Forelimb muscle (tissue), 1 donor: ENCODE data around the gene CENPP. TPM values are rescaled to one million over a fixed set of nuclear protein-coding genes. Genes with fewer than 3 reads are reported as not detected.
"Not testable (repeated sequence)": the region's sequence is repeated elsewhere in the genome, so short reads cannot be mapped to it uniquely, and the experiment has no call there.

Source experiments
- DNase-seq: peaks from one replicate; pipeline ENCODE4 v3.0.0-alpha.2; 2013; ENCODE audit warnings: low read depth
- polyA plus RNA-seq: library from polyadenylated mRNA; unstranded; fragments of 120-200 nt; gene quantifications from one replicate; pipeline ENCODE4 v1.2.1, GENCODE V29; 2013; ENCODE audit not compliant: insufficient read length

CENPP gene
- polyA plus RNA-seq, 1 donor = 3.9 TPM

GRCh38 chr9:92380603-92381002 is 54.9 kb downstream of the CENPP start:
- no peak for DNase-seq

GRCh38 chr9:92381775-92382174 is 56.0 kb downstream of the CENPP start:
- DNase-seq = no peak

DNA sequence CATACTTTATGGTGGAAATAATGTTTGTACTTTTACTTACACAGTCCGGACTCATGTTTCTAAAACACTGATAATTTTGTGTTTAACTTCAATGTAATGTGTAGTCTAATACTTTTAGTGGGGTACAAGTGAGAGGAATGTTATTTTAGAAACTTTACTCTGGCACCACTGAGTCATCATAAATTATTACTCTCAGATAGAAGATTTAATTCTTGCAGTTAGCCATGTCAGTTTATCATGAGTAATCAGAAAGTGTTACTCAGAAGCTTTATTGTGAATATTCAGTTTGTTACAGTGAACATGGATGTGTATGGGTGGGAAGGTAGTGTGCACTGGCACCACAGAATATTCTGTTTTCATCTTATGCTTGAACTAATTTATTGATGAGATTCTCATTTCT is 58.6 kb downstream of the CENPP start:
- DNase-seq = no peak

- peak; percentile 68 for DNase-seq
Observed at GRCh38 chr9:92385001-92385400, 59.2 kb downstream of the CENPP start.

DNA sequence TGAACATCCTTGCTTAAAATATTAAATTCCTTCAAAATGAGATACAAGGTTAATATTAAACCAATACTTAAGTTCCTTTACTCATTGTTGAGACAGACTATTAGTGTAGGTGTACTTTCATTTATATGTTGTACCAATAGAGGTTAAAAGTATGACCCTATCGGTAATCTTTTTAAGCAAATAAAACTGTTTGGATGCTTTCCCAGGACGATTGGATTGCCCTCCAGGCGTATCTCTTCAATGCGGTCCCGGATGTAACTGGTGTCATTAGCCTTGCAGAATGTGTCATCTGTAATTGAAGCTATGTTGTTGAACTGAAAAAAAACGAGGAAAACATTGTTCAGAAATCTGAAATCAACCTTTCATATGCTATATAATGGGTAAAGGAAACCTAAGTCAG is 59.7 kb downstream of the CENPP start:
- DNase-seq = no peak

DNA sequence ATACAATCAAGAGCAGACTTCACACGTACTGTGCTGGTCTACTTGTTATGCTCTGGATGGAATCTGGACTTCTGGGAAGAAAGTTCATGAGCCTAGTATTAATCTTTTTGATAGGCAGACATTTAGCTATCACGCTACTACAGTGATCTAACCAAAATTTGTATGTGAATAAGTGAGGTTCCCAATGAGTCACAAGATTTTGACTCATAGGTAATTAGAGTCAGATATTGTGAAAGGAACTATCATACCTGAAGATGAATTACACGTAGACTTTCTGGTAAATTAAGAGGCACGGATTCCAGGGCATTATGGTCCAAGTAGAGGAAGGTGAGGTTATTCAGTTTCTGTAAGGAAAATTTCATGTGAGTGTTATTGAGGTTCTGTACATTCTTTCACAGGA is 60.2 kb downstream of the CENPP start:
- DNase-seq = no peak

- DNase-seq = no peak
Observed at GRCh38 chr9:92392690-92393089, 66.9 kb downstream of the CENPP start.

DNA sequence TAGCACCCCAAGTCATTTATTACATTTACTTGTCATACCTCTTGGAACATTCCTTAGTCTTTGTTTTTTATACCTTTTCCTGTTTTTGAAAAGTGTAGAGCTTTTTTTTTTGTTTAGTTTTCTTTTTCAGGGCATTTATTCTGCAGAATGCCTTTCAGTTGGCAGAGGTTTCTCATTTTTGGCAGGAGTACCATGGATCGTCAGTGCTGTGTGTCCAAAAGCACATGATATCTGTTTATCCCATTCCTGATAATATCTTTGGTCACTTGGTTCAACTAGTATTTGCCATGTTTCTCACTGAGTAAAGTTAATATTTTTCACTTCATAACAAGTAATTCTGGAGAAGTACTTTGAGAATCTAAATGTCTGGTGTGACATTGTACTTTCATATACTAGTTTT is 67.9 kb downstream of the CENPP start:
- DNase-seq = no peak

DNA sequence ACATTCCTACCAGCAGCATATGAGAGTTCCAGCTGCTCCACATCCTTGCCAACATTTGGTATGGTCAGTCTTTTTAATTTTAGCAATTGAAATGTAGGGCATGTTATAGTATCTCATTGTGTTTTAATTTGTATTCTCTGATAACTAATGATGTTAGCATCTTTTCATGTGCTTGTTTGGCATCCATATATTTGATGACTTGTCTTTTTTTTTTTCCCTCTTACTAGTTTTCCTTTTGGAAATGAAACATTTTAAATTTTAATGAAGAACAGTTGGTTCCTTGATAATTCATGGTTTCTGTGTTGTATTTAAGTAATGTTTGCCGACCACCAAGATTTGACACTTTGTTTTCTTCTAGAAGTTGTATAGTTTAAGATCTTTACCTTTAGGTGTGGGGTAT is 69.9 kb downstream of the CENPP start:
- DNase-seq = no peak

DNA sequence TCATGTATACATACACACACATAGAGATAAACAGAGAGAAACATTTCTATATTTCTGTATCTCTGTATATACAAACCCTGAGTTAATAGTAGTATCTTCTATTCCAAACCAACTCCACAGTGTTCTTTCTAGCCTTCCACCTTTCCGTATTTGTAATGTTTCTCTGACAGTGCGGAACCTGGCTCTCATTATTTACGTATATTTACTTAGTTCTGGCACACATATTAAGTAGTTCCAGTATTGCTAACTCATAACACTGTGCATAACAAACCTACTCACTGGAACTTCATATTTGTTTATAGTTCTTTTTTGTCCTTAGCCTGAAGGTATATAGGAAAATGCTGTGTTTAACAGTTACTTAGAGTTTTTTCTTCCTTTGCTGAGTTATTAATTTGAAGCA is 72.1 kb downstream of the CENPP start:
- no peak for DNase-seq

DNA sequence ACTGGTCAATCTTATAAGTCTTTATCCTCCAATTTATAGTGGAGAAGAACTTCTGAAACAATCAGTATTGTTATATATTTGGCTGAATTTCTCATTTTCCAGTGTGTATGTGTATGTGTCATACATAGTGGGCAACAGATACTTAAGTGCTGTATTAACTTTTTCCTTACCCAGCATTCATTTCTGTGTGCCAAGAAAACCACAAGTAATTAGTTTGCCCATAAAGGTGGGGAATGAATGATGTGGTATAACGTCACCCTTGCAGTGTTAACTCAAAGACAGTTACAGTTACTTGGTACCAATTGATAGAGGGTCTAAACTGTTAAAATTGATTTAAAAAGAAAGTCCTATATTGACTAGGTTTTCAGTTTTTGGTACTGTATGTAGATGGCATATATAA is 76.6 kb downstream of the CENPP start:
- no peak for DNase-seq

DNA sequence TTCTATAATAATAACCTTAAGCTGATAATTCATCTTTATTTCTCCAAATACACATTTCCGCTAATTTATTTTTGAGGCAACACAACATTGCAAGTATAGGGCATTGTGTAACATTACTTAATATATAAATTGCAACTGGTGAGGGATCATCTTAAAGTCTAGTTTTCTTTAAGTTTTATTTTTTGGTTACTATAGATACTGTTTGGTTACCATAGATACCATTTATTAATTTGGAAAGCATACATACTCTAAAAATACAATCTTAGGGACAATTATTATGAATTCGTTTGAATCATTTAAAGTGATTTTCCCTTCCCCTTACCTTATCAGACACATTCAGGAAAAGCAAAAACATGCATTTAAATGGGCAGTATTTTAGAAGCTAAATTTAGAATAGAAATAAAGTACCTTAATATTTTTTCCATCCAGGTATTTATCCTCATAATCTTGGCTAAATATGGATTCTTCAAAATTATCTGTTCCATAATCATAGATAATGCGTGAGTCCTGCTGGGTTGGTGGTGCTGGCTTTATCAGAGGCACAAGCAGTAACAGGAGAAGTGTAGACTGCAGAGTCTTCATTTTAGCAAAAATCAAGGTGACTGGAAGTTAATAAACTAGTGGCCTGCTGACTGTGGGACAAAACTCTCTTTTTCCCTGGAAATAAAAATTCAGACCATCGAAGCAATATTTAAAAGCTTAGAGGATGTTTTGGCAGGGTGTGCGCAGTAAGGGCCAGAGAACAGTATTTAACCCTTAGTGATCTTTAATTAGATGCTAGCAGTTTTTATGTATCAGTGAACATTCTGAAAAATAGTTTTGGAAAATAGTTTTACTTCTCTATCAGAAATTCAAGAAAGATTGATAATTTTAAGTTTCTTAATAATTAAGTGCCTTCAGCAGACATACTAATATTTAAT is 77.3 kb downstream of the CENPP start:
- DNase-seq = no peak

DNA sequence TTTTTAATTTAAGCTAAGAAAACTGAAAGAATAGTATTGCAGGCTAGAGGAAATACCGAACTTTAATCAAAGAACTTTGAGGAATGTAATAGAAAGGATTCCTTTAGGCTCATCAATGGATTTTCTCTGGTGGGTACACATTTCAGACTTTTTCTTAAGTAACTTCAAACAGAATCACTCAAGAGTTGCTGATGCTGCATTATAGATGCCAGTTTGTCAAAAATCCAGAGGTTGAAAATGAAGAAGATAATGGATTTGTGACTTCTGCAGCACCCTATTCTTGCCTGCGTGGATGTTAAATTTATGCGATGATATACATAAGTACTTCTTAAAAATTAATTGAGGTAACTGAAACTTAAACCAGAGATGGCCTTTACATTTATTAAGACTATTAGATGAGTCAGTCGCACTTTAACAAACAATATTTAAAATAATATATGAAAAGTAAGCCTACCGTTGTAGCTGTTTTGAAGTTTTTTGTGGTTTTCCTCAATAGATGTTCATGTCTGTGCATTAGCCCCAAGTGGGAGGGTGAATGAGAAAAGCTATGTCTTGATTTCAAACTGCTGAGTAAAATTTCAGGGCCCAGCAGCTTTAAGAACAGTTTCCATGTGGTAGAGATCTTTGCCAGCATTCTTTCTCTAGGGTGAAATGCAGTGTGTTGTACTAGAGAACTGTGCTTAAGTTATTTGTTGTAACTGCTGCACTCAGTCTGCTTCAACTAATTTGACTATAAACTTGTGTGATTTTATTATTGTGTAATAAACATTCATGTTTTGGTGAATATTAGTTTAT is 78.5 kb downstream of the CENPP start, which contains the start of gene OGN:
Gene OGN, minus strand, starts transcription at position 537 of the 795 bp plus-strand sequence. CDS start 1,171 bp downstream, outside the sequence.
- DNase-seq = peak; percentile 91

DNA sequence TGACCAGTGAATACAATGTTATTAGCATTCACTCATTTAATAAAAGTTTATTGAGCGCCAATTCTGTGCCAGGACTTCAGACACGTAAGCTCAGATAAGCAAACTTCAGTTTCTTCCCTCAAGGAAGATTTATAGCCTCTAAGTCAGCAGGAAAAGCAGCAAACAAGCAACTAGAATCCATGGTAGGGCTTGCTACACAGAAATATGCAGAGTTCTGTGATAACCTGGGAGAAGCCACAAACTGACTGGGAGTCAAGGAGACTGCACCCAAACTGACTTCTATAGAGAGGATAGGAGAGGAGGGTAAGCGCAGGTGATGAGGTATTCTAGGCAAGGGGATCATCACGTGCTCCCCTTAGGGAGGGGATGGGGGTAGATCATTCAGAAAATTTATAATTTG is 80.1 kb downstream of the CENPP start:
- no peak for DNase-seq

DNA sequence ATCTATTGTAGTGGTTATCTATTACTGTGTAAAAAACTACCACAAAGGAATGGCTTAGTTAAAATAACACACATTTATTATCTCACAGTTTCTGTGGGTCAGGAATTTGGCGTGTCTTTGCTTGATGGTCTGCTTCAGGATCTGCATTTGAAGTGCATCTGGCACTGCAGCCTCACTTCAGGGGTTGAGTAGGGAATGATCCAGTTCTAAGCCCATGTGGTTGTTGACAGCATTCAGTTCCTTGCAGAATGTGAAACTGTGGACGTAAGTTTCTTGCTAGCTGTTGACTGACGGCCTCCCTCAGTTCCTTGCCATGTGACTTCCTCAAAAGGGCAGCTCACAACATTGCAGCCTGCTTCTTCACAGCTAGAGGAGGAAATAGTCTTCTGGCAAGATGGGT is 80.7 kb downstream of the CENPP start:
- DNase-seq = no peak

DNA sequence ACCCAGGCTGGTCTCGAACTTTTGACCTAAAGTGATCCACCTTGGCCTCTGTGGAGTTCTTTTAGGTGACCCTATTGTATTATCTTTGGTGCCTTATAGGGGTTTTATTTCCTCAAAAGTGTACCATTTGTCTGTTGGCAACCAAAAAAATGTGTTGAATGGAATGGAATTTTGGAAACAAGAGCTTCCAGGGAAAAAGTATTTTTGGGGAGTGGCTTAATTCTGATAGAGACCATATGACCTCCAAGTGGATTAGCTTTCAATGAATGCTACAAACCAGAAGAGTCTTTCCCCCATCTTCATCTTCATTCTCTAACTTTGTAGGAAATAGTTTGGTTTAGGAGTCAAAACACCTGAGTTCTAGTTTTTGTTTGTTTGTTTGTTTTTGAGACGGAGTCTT is 82.1 kb downstream of the CENPP start:
- DNase-seq = no peak

- no peak for DNase-seq
Observed at GRCh38 chr9:92408747-92409478, 83.2 kb downstream of the CENPP start.

DNA sequence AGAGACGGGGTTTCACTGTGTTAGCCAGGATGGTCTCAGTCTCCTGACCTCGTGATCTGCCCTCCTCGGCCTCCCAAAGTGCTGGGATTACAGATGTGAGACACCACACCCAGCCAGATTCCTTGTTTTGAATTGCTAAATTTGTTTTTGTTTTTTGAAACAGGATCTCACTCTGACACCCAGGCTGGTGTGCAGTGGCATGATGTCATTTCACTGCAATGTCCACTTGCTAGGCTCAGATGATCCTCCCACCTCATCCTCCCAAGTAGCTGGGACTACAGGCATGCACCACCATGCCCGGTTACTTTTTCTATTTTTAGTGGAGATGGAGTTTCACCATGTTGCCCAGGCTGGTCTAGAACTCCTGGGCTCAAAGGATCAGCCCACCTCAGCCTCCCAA is 85.4 kb downstream of the CENPP start:
- DNase-seq = not testable (repeated sequence)

DNA sequence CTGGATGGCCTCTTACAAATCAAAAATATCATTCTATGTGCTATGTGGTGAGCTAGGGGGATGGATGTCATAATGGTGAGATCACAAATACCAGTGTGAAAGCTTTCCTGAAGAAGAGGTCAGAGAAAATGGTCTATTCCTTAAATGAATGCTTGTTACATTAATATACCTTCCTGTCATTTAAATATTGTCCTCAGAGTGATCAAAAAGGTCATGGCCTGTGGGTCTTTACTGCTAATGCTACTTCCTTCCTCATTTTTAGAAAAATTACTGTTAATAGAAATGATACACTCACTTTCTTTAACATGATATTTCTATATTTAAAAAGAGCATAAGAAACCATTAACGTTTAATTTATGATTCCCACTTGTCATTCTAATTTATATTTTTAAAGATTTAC is 88.8 kb downstream of the CENPP start:
- no peak for DNase-seq

- no peak for DNase-seq
Observed at GRCh38 chr9:92422611-92423338, 97.0 kb downstream of the CENPP start.

GRCh38 chr9:92423612-92424011 is 97.9 kb downstream of the CENPP start:
- no peak for DNase-seq
